ENCODE results near the gene FOXL3.
"Not testable (repeated sequence)": the region's sequence is repeated elsewhere in the genome, so short reads cannot be mapped to it uniquely, and the experiment has no call there.

FOXL3 gene

GRCh38 chr7:332020-332517, 42.1 kb downstream of the FOXL3 start:
- DNase-seq (ENCODE audit: low read depth): no peak
- TF ChIP-seq CTCF (conservative IDR thresholded peaks at IDR 0.05; ENCODE audit: low read depth, low read length): no peak
- no peak overlapping the region for H3K4me3 ChIP-seq (ENCODE audit: low read depth, low read length)

- peak overlapping the region; percentile 26 for H3K4me3 ChIP-seq (ENCODE audit: low read depth, low read length)
- TF ChIP-seq CTCF (conservative IDR thresholded peaks at IDR 0.05; ENCODE audit: low read depth, low read length): peak; percentile 75
- DNase-seq (ENCODE audit: low read depth): peak; percentile 65
Observed at GRCh38 chr7:332646-333392, 42.8 kb downstream of the FOXL3 start.

GRCh38 chr7:333393-333764, 43.4 kb downstream of the FOXL3 start:
- no peak for TF ChIP-seq CTCF (conservative IDR thresholded peaks at IDR 0.05; ENCODE audit: low read depth, low read length)
- DNase-seq (ENCODE audit: low read depth): peak; percentile 21
- H3K4me3 ChIP-seq (ENCODE audit: low read depth, low read length): no peak overlapping the region

- DNase-seq (ENCODE audit: low read depth): no peak
- no peak overlapping the region for H3K4me3 ChIP-seq (ENCODE audit: low read depth, low read length)
- TF ChIP-seq CTCF (conservative IDR thresholded peaks at IDR 0.05; ENCODE audit: low read depth, low read length): no peak
Observed at GRCh38 chr7:334618-335357, 44.8 kb downstream of the FOXL3 start.

GRCh38 chr7:335358-336148, 45.6 kb downstream of the FOXL3 start:
- H3K4me3 ChIP-seq (ENCODE audit: low read depth, low read length): no peak overlapping the region
- no peak for DNase-seq (ENCODE audit: low read depth)
- TF ChIP-seq CTCF (conservative IDR thresholded peaks at IDR 0.05; ENCODE audit: low read depth, low read length): no peak

- not testable (repeated sequence) for H3K4me3 ChIP-seq (ENCODE audit: low read depth, low read length); DNase-seq (ENCODE audit: low read depth)
Observed at GRCh38 chr7:336149-336533, 46.2 kb downstream of the FOXL3 start.
